Measurements from ENCODE around the gene SPAG4. TPM values are rescaled to one million over a fixed set of nuclear protein-coding genes. Genes with fewer than 3 reads are reported as not detected.

SPAG4 gene
- 0.17 TPM in 1 of 2 replicates, not detected in the other for total RNA-seq (2014; rRNA removed; shearing (Covaris generic))

- peak; percentile 99 for DNase-seq (ENCODE audit: low read depth)
Measured at GRCh38 chr20:35615667-35616464, at the start of gene SPAG4. Gene SPAG4, plus strand, starts transcription at chr20:35615829. Its CDS starts 175 bp downstream, at chr20:35616004.

GRCh38 chr20:35568645-35569044 is 47.0 kb upstream of the SPAG4 start:
- DNase-seq (ENCODE audit: low read depth) = no peak

GRCh38 chr20:35571555-35571954 is 44.1 kb upstream of the SPAG4 start:
- no peak for DNase-seq (ENCODE audit: low read depth)

GRCh38 chr20:35572838-35573237 is 42.8 kb upstream of the SPAG4 start:
- DNase-seq (ENCODE audit: low read depth) = no peak

GRCh38 chr20:35575958-35576357 is 39.7 kb upstream of the SPAG4 start:
- no peak for DNase-seq (ENCODE audit: low read depth)

- DNase-seq (ENCODE audit: low read depth) = no peak
Measured at GRCh38 chr20:35576816-35577215, 38.8 kb upstream of the SPAG4 start.

GRCh38 chr20:35578469-35578868 is 37.2 kb upstream of the SPAG4 start:
- DNase-seq (ENCODE audit: low read depth) = no peak

GRCh38 chr20:35579196-35579595 is 36.4 kb upstream of the SPAG4 start:
- no peak for DNase-seq (ENCODE audit: low read depth)

- no peak for DNase-seq (ENCODE audit: low read depth)
Measured at GRCh38 chr20:35582131-35582530, 33.5 kb upstream of the SPAG4 start.

GRCh38 chr20:35582741-35583404 is 32.8 kb upstream of the SPAG4 start:
- DNase-seq (ENCODE audit: low read depth) = no peak

GRCh38 chr20:35583636-35584560 is 31.7 kb upstream of the SPAG4 start:
- DNase-seq (ENCODE audit: low read depth) = no peak

- DNase-seq (ENCODE audit: low read depth) = no peak
Measured at GRCh38 chr20:35586751-35587425, 28.7 kb upstream of the SPAG4 start.

GRCh38 chr20:35587436-35587835 is 28.2 kb upstream of the SPAG4 start:
- no peak for DNase-seq (ENCODE audit: low read depth)

- DNase-seq (ENCODE audit: low read depth) = no peak
Measured at GRCh38 chr20:35588397-35588796, 27.2 kb upstream of the SPAG4 start.

GRCh38 chr20:35592339-35592974 is 23.2 kb upstream of the SPAG4 start:
- DNase-seq (ENCODE audit: low read depth) = no peak

GRCh38 chr20:35595456-35595855 is 20.2 kb upstream of the SPAG4 start:
- DNase-seq (ENCODE audit: low read depth) = no peak

- no peak for DNase-seq (ENCODE audit: low read depth)
Measured at GRCh38 chr20:35595901-35596300, 19.7 kb upstream of the SPAG4 start.

GRCh38 chr20:35597186-35597585 is 18.4 kb upstream of the SPAG4 start:
- DNase-seq (ENCODE audit: low read depth) = no peak

GRCh38 chr20:35598476-35598875 is 17.2 kb upstream of the SPAG4 start:
- DNase-seq (ENCODE audit: low read depth) = no peak

- no peak for DNase-seq (ENCODE audit: low read depth)
Measured at GRCh38 chr20:35598899-35599775, 16.5 kb upstream of the SPAG4 start.

Data from Daoy (cell line).